Measurements from ENCODE around the gene RAB6A.

Gene RAB6A

GRCh38 chr11:73716153-73717056 is 44.5 kb downstream of the RAB6A start:
- H3K4me1 ChIP-seq (ENCODE audit: low read depth, poor library complexity, severe bottlenecking) = peaks cover 9% of the 10 kb centered on the region
- no peaks in the 10 kb centered on the region for H3K79me2 ChIP-seq (ENCODE audit: insufficient read depth, low read depth)
- no peaks in the 10 kb centered on the region for H3K36me3 ChIP-seq (ENCODE audit: insufficient read depth)
- no peak overlapping the region for H3K4me3 ChIP-seq (IDR thresholded peaks at IDR 0.05; ENCODE audit: insufficient read depth, low read depth, low read length)
- H3K4me2 ChIP-seq = no peak overlapping the region
- no peak for TF ChIP-seq CTCF (conservative IDR thresholded peaks at IDR 0.05; ENCODE audit: low read depth, low read length)
- H2AFZ ChIP-seq (ENCODE audit: low read depth) = no peak overlapping the region
- H3K9ac ChIP-seq = no peak overlapping the region
- H4K20me1 ChIP-seq (ENCODE audit: insufficient read depth) = no peaks in the 10 kb centered on the region
- no peaks in the 10 kb centered on the region for H3K27me3 ChIP-seq (ENCODE audit: insufficient read depth, low read depth)
- no peak overlapping the region for H3K27ac ChIP-seq

- no peak overlapping the region for H3K27ac ChIP-seq
- H3K36me3 ChIP-seq (ENCODE audit: insufficient read depth) = no peaks in the 10 kb centered on the region
- H4K20me1 ChIP-seq (ENCODE audit: insufficient read depth) = no peaks in the 10 kb centered on the region
- H3K79me2 ChIP-seq (ENCODE audit: insufficient read depth, low read depth) = no peaks in the 10 kb centered on the region
- no peak overlapping the region for H3K4me3 ChIP-seq (IDR thresholded peaks at IDR 0.05; ENCODE audit: insufficient read depth, low read depth, low read length)
- H2AFZ ChIP-seq (ENCODE audit: low read depth) = no peak overlapping the region
- TF ChIP-seq CTCF (conservative IDR thresholded peaks at IDR 0.05; ENCODE audit: low read depth, low read length) = no peak
- no peak overlapping the region for H3K9ac ChIP-seq
- peaks cover 9% of the 10 kb centered on the region for H3K4me1 ChIP-seq (ENCODE audit: low read depth, poor library complexity, severe bottlenecking)
- H3K27me3 ChIP-seq (ENCODE audit: insufficient read depth, low read depth) = no peaks in the 10 kb centered on the region
- H3K4me2 ChIP-seq = no peak overlapping the region
These were observed 45.3 kb downstream of the RAB6A start for GRCh38 chr11:73715541-73715940.

- H3K36me3 ChIP-seq (ENCODE audit: insufficient read depth) = no peaks in the 10 kb centered on the region
These were observed 49.9 kb downstream of the RAB6A start for GRCh38 chr11:73710964-73711363.

GRCh38 chr11:73705053-73705452 is 55.8 kb downstream of the RAB6A start:
- H3K9ac ChIP-seq = no peak overlapping the region

More at GRCh38 chr11:73710964-73711363, 49.9 kb downstream of the RAB6A start:
- H2AFZ ChIP-seq (ENCODE audit: low read depth) = no peak overlapping the region
- H3K27me3 ChIP-seq (ENCODE audit: insufficient read depth, low read depth) = no peaks in the 10 kb centered on the region
- H3K27ac ChIP-seq = no peak overlapping the region
- H3K79me2 ChIP-seq (ENCODE audit: insufficient read depth, low read depth) = no peaks in the 10 kb centered on the region
- TF ChIP-seq CTCF (conservative IDR thresholded peaks at IDR 0.05; ENCODE audit: low read depth, low read length) = no peak
- H3K4me1 ChIP-seq (ENCODE audit: low read depth, poor library complexity, severe bottlenecking) = no peaks in the 10 kb centered on the region
- H3K4me3 ChIP-seq (IDR thresholded peaks at IDR 0.05; ENCODE audit: insufficient read depth, low read depth, low read length) = no peak overlapping the region
- no peak overlapping the region for H3K9ac ChIP-seq
- H3K4me2 ChIP-seq = no peak overlapping the region
- no peaks in the 10 kb centered on the region for H4K20me1 ChIP-seq (ENCODE audit: insufficient read depth)

More at GRCh38 chr11:73705053-73705452, 55.8 kb downstream of the RAB6A start:
- no peaks in the 10 kb centered on the region for H3K36me3 ChIP-seq (ENCODE audit: insufficient read depth)
- H3K4me2 ChIP-seq = no peak overlapping the region
- H2AFZ ChIP-seq (ENCODE audit: low read depth) = no peak overlapping the region
- no peaks in the 10 kb centered on the region for H3K4me1 ChIP-seq (ENCODE audit: low read depth, poor library complexity, severe bottlenecking)
- TF ChIP-seq CTCF (conservative IDR thresholded peaks at IDR 0.05; ENCODE audit: low read depth, low read length) = no peak
- no peaks in the 10 kb centered on the region for H3K27me3 ChIP-seq (ENCODE audit: insufficient read depth, low read depth)
- no peaks in the 10 kb centered on the region for H4K20me1 ChIP-seq (ENCODE audit: insufficient read depth)
- H3K27ac ChIP-seq = no peak overlapping the region
- no peak overlapping the region for H3K4me3 ChIP-seq (IDR thresholded peaks at IDR 0.05; ENCODE audit: insufficient read depth, low read depth, low read length)
- no peaks in the 10 kb centered on the region for H3K79me2 ChIP-seq (ENCODE audit: insufficient read depth, low read depth)
